GM12872 (cell line): ENCODE data around the gene ANKRD27.

ENCODE experiments used
- TF ChIP-seq, protein P1 (sequence below): IDR thresholded peaks from 3 replicates; pipeline ENCODE4 v1.5.1; 2011; ENCODE audit warnings: low read depth, mild to moderate bottlenecking, low read length, moderate library complexity; ENCODE audit not compliant: insufficient read depth

The ANKRD27 gene

GRCh38 chr19:32709032-32709431 is 34.1 kb upstream of the ANKRD27 start:
- TF ChIP-seq, protein P1, sequence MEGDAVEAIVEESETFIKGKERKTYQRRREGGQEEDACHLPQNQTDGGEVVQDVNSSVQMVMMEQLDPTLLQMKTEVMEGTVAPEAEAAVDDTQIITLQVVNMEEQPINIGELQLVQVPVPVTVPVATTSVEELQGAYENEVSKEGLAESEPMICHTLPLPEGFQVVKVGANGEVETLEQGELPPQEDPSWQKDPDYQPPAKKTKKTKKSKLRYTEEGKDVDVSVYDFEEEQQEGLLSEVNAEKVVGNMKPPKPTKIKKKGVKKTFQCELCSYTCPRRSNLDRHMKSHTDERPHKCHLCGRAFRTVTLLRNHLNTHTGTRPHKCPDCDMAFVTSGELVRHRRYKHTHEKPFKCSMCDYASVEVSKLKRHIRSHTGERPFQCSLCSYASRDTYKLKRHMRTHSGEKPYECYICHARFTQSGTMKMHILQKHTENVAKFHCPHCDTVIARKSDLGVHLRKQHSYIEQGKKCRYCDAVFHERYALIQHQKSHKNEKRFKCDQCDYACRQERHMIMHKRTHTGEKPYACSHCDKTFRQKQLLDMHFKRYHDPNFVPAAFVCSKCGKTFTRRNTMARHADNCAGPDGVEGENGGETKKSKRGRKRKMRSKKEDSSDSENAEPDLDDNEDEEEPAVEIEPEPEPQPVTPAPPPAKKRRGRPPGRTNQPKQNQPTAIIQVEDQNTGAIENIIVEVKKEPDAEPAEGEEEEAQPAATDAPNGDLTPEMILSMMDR: no peak

DNA sequence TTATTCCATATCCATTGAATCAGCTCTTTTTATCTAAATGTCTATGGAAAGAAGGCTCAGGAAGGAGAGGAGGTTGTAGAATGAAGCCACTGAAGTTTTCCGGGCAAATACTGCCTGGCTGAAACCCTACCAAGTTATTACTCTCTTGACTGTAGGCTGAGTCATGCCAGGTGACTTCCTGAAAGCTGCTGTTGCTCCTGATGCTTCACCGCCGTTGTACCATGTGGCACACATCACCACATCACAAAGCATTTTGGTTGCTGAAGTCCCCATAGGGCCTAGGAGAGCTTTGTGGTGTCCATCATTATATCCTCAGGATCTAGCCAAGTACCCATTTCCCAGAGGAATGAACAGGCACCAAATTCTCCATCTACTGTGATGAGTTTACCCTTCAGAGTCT is 33.5 kb upstream of the ANKRD27 start:
- TF ChIP-seq, protein P1: no peak

- TF ChIP-seq, protein P1: no peak
These were observed 27.0 kb upstream of the ANKRD27 start for GRCh38 chr19:32702010-32702409.

- TF ChIP-seq, protein P1: no peak
These were observed 17.7 kb upstream of the ANKRD27 start for GRCh38 chr19:32692727-32693061.

GRCh38 chr19:32691952-32692726 is 17.2 kb upstream of the ANKRD27 start:
- TF ChIP-seq, protein P1: no peak

DNA sequence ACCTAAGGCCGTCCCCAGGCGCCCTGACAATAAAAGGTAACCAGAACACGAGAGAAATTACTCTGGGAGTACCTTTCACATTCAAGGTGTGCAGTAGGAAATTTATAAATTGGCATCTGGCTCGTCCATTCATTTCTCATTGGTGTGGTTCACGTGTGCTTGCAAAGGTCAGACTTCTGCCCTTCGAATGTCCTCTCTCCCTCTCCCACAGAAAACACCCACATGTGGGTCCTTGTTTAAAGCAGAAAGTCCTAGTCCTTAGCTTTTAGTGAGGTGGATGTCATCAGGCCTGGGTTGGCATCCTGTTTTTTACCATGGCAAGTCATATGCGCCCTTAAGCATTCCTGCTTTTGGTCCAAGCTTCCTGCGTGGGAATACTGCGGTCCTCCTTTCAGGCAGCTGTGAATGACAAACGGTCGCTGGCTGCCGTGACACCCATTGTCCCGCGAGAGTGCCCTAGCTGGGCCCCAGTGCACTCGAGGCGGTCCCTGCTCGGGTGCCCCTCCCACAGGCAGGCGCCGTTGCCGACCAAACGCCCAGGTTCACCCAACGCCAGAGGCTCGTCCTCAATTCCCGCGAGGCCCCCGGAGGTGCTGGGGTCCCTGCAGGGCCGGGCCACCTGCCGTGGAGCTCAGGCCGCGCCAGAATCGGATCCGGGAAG is 16.4 kb upstream of the ANKRD27 start, which contains the start of gene NUDT19:
Gene NUDT19, plus strand, starts transcription at position 531 of the 661 bp plus-strand sequence. CDS start 140 bp downstream, outside the sequence.
- TF ChIP-seq, protein P1: no peak

DNA sequence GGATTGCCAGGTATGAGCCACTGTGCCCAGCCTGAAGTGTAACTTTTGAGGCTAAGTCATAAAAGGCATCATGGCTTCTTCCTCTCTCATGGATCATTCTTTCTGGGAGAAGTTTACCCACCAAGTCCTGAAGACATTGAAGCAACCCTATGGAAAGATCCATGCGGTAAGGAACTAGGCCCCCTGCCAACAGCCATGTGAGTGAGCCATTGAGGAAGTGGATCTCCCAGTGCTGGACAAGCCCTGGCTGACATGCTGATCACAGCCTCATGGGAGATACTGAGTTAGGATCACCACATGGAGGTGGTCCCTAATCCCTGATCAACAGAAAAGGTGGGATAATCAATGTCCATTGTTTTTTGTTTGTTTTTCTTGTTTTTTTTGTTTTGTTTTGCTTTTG is 13.3 kb upstream of the ANKRD27 start:
- TF ChIP-seq, protein P1: no peak
